GM12872 (cell line): Measurements from ENCODE around the gene RIMBP2.

ENCODE experiments used
- CTCF ChIP-seq: IDR thresholded peaks from 3 replicates; pipeline ENCODE4 v1.5.1; 2011; ENCODE audit warnings: low read depth, mild to moderate bottlenecking, low read length, moderate library complexity; ENCODE audit not compliant: insufficient read depth

Gene RIMBP2

GRCh38 chr12:130754234-130754901 is 38.3 kb upstream of the RIMBP2 start:
- TF ChIP-seq CTCF: no peak

GRCh38 chr12:130752692-130753230 is 36.7 kb upstream of the RIMBP2 start:
- no peak for TF ChIP-seq CTCF

- TF ChIP-seq CTCF: no peak
Observed at GRCh38 chr12:130748786-130749185, 32.7 kb upstream of the RIMBP2 start.

- TF ChIP-seq CTCF: peak; percentile 92
Observed at GRCh38 chr12:130747867-130748740, 32.0 kb upstream of the RIMBP2 start.

- no peak for TF ChIP-seq CTCF
Observed at GRCh38 chr12:130746546-130746945, 30.4 kb upstream of the RIMBP2 start.

GRCh38 chr12:130745921-130746320 is 29.8 kb upstream of the RIMBP2 start:
- no peak for TF ChIP-seq CTCF

- no peak for TF ChIP-seq CTCF
Observed at GRCh38 chr12:130744274-130744673, 28.2 kb upstream of the RIMBP2 start.
